ENCODE measurements around the gene MAN2B1. TPM values are rescaled to one million over a fixed set of nuclear protein-coding genes. Genes with fewer than 3 reads are reported as not detected.

The MAN2B1 gene
- total RNA-seq, 1 donor from 2014 or later: 98.4 TPM

GRCh38 chr19:12652219-12652618 is 14.3 kb downstream of the MAN2B1 start:
- TF ChIP-seq CTCF (IDR thresholded peaks at IDR 0.05; ENCODE audit: unreplicated experiment): no peak
- Mint-ChIP-seq H3K36me3 (ENCODE audit: low read depth, unreplicated experiment) (peaks cover 28% of the 10 kb centered on the region), H3K4me3 (ENCODE audit: unreplicated experiment) (no peak overlapping the region), H3K4me1 (ENCODE audit: unreplicated experiment) (no peaks in the 10 kb centered on the region), H3K9me3 (ENCODE audit: unreplicated experiment) (no peaks in the 10 kb centered on the region), H3K27ac (ENCODE audit: unreplicated experiment) (no peak overlapping the region), H3K27me3 (ENCODE audit: unreplicated experiment) (peaks cover 8% of the 10 kb centered on the region)
- no peak for DNase-seq (ENCODE audit: low spot score)

- no peaks in the 10 kb centered on the region for H3K9me3 Mint-ChIP-seq (ENCODE audit: unreplicated experiment)
- H3K4me1 Mint-ChIP-seq (ENCODE audit: unreplicated experiment): no peaks in the 10 kb centered on the region
- no peak overlapping the region for H3K27ac Mint-ChIP-seq (ENCODE audit: unreplicated experiment)
- peaks cover 11% of the 10 kb centered on the region for H3K27me3 Mint-ChIP-seq (ENCODE audit: unreplicated experiment)
- TF ChIP-seq CTCF (IDR thresholded peaks at IDR 0.05; ENCODE audit: unreplicated experiment): no peak
- H3K4me3 Mint-ChIP-seq (ENCODE audit: unreplicated experiment): no peak overlapping the region
- H3K36me3 Mint-ChIP-seq (ENCODE audit: low read depth, unreplicated experiment): peaks cover 15% of the 10 kb centered on the region
- DNase-seq (ENCODE audit: low spot score): no peak
These were observed 16.6 kb downstream of the MAN2B1 start for GRCh38 chr19:12649941-12650340.

- Mint-ChIP-seq H3K27ac (ENCODE audit: unreplicated experiment) (no peak overlapping the region), H3K9me3 (ENCODE audit: unreplicated experiment) (no peaks in the 10 kb centered on the region), H3K4me1 (ENCODE audit: unreplicated experiment) (no peaks in the 10 kb centered on the region), H3K4me3 (ENCODE audit: unreplicated experiment) (no peak overlapping the region), H3K27me3 (ENCODE audit: unreplicated experiment) (peaks cover 15% of the 10 kb centered on the region), H3K36me3 (ENCODE audit: low read depth, unreplicated experiment) (peaks cover 15% of the 10 kb centered on the region)
- no peak for DNase-seq (ENCODE audit: low spot score)
- no peak for TF ChIP-seq CTCF (IDR thresholded peaks at IDR 0.05; ENCODE audit: unreplicated experiment)
These were observed 18.5 kb downstream of the MAN2B1 start for GRCh38 chr19:12648088-12648487.

GRCh38 chr19:12647490-12648071 is 19.0 kb downstream of the MAN2B1 start:
- H3K36me3 Mint-ChIP-seq (ENCODE audit: low read depth, unreplicated experiment): peaks cover 15% of the 10 kb centered on the region
- DNase-seq (ENCODE audit: low spot score): no peak
- no peak overlapping the region for H3K4me3 Mint-ChIP-seq (ENCODE audit: unreplicated experiment)
- peaks cover 15% of the 10 kb centered on the region for H3K27me3 Mint-ChIP-seq (ENCODE audit: unreplicated experiment)
- no peaks in the 10 kb centered on the region for H3K9me3 Mint-ChIP-seq (ENCODE audit: unreplicated experiment)
- no peak overlapping the region for H3K27ac Mint-ChIP-seq (ENCODE audit: unreplicated experiment)
- TF ChIP-seq CTCF (IDR thresholded peaks at IDR 0.05; ENCODE audit: unreplicated experiment): no peak
- no peaks in the 10 kb centered on the region for H3K4me1 Mint-ChIP-seq (ENCODE audit: unreplicated experiment)

GRCh38 chr19:12647047-12647446 is 19.5 kb downstream of the MAN2B1 start:
- no peak overlapping the region for H3K4me3 Mint-ChIP-seq (ENCODE audit: unreplicated experiment)
- DNase-seq (ENCODE audit: low spot score): no peak
- H3K9me3 Mint-ChIP-seq (ENCODE audit: unreplicated experiment): no peaks in the 10 kb centered on the region
- no peak overlapping the region for H3K27ac Mint-ChIP-seq (ENCODE audit: unreplicated experiment)
- no peak for TF ChIP-seq CTCF (IDR thresholded peaks at IDR 0.05; ENCODE audit: unreplicated experiment)
- peaks cover 15% of the 10 kb centered on the region for H3K27me3 Mint-ChIP-seq (ENCODE audit: unreplicated experiment)
- peaks cover 14% of the 10 kb centered on the region for H3K36me3 Mint-ChIP-seq (ENCODE audit: low read depth, unreplicated experiment)
- H3K4me1 Mint-ChIP-seq (ENCODE audit: unreplicated experiment): no peaks in the 10 kb centered on the region

Measured in endothelial cell (in vitro differentiated cells).